ENCODE data around the gene PPTC7.

Gene PPTC7

GRCh38 chr12:110498984-110499706, 84.0 kb downstream of the PPTC7 start (continued):
- no peak for TF ChIP-seq TCF7L2 (IDR thresholded peaks at IDR 0.05; ENCODE audit: borderline replicate concordance, low read depth, low read length)
- TF ChIP-seq, protein P1, sequence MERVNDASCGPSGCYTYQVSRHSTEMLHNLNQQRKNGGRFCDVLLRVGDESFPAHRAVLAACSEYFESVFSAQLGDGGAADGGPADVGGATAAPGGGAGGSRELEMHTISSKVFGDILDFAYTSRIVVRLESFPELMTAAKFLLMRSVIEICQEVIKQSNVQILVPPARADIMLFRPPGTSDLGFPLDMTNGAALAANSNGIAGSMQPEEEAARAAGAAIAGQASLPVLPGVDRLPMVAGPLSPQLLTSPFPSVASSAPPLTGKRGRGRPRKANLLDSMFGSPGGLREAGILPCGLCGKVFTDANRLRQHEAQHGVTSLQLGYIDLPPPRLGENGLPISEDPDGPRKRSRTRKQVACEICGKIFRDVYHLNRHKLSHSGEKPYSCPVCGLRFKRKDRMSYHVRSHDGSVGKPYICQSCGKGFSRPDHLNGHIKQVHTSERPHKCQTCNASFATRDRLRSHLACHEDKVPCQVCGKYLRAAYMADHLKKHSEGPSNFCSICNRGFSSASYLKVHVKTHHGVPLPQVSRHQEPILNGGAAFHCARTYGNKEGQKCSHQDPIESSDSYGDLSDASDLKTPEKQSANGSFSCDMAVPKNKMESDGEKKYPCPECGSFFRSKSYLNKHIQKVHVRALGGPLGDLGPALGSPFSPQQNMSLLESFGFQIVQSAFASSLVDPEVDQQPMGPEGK (tag by site-specific recombination; IDR thresholded peaks at IDR 0.05): no peak
- TF ChIP-seq ZNF138 (tag by site-specific recombination; IDR thresholded peaks at IDR 0.05; ENCODE audit: borderline replicate concordance): no peak
- peak; percentile 62 for TF ChIP-seq SCRT2 (tag by site-specific recombination; IDR thresholded peaks at IDR 0.05)
- TF ChIP-seq ZNF2 (tag by site-specific recombination; IDR thresholded peaks at IDR 0.05): no peak
- TF ChIP-seq ZNF621 (tag by site-specific recombination; IDR thresholded peaks at IDR 0.05): no peak
- no peak for TF ChIP-seq HOXA7 (CRISPR knock-in tag; IDR thresholded peaks at IDR 0.05; ENCODE audit: borderline replicate concordance)
- TF ChIP-seq, protein P2, sequence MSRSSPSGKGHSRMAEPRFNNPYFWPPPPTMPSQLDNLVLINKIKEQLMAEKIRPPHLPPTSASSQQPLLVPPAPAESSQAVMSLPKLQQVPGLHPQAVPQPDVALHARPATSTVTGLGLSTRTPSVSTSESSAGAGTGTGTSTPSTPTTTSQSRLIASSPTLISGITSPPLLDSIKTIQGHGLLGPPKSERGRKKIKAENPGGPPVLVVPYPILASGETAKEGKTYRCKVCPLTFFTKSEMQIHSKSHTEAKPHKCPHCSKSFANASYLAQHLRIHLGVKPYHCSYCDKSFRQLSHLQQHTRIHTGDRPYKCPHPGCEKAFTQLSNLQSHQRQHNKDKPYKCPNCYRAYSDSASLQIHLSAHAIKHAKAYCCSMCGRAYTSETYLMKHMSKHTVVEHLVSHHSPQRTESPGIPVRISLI (tag by site-specific recombination; IDR thresholded peaks at IDR 0.05): peak; percentile 79; the same call in 1 of the 2 replicates
- TF ChIP-seq SP3 (tag by site-specific recombination; IDR thresholded peaks at IDR 0.05): no peak
- no peak for TF ChIP-seq ZNF121 (tag by site-specific recombination; IDR thresholded peaks at IDR 0.05)
- TF ChIP-seq ZNF239 (tag by site-specific recombination; IDR thresholded peaks at IDR 0.05): no peak
- no peak for TF ChIP-seq KLF17 (tag by site-specific recombination; IDR thresholded peaks at IDR 0.05)
- TF ChIP-seq ZNF776 (tag by site-specific recombination; IDR thresholded peaks at IDR 0.05; ENCODE audit: borderline replicate concordance): no peak
- TF ChIP-seq KLF9 (tag by site-specific recombination; IDR thresholded peaks at IDR 0.05; ENCODE audit: low read depth): no peak
- TF ChIP-seq KLF1 (tag by site-specific recombination; IDR thresholded peaks at IDR 0.05): no peak
- TF ChIP-seq ZNF132 (tag by site-specific recombination; IDR thresholded peaks at IDR 0.05; ENCODE audit: borderline replicate concordance): no peak
- TF ChIP-seq ZNF585B (tag by site-specific recombination; IDR thresholded peaks at IDR 0.05): no peak
- no peak for TF ChIP-seq ZNF658 (tag by site-specific recombination; IDR thresholded peaks at IDR 0.05)
- TF ChIP-seq ZBTB44 (tag by site-specific recombination; IDR thresholded peaks at IDR 0.05): 0 out of 2 replicates have a peak, but pooled peaks have one; percentile 18
- no peak for TF ChIP-seq ZNF830 (tag by site-specific recombination; IDR thresholded peaks at IDR 0.05; ENCODE audit: low read depth)
- TF ChIP-seq, protein P3, sequence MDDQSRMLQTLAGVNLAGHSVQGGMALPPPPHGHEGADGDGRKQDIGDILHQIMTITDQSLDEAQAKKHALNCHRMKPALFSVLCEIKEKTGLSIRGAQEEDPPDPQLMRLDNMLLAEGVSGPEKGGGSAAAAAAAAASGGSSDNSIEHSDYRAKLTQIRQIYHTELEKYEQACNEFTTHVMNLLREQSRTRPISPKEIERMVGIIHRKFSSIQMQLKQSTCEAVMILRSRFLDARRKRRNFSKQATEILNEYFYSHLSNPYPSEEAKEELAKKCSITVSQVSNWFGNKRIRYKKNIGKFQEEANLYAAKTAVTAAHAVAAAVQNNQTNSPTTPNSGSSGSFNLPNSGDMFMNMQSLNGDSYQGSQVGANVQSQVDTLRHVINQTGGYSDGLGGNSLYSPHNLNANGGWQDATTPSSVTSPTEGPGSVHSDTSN (CRISPR knock-in tag; IDR thresholded peaks at IDR 0.05): no peak
- no peak for TF ChIP-seq ZSCAN5A (tag by site-specific recombination; IDR thresholded peaks at IDR 0.05)
- TF ChIP-seq ZNF544 (tag by site-specific recombination; IDR thresholded peaks at IDR 0.05): no peak
